Stimulated activated naive CD4-positive, alpha-beta T cell (primary cell): ENCODE measurements around the gene FCSK.
"Not testable (repeated sequence)": the region's sequence is repeated elsewhere in the genome, so short reads cannot be mapped to it uniquely, and the experiment has no call there.

Experiments
- DNase-seq, 6 experiments: peaks; one replicate each; lab custom pipeline; 2025; lab: John Stamatoyannopoulos, UW

Gene FCSK

GRCh38 chr16:70430667-70431536 is 23.5 kb upstream of the FCSK start:
- peak; percentile 52 to 71 (median 64) for DNase-seq

- no peak for DNase-seq
These were observed 22.1 kb upstream of the FCSK start for GRCh38 chr16:70432356-70432722.

- no peak for DNase-seq
These were observed 21.5 kb upstream of the FCSK start for GRCh38 chr16:70432723-70433457.

DNA sequence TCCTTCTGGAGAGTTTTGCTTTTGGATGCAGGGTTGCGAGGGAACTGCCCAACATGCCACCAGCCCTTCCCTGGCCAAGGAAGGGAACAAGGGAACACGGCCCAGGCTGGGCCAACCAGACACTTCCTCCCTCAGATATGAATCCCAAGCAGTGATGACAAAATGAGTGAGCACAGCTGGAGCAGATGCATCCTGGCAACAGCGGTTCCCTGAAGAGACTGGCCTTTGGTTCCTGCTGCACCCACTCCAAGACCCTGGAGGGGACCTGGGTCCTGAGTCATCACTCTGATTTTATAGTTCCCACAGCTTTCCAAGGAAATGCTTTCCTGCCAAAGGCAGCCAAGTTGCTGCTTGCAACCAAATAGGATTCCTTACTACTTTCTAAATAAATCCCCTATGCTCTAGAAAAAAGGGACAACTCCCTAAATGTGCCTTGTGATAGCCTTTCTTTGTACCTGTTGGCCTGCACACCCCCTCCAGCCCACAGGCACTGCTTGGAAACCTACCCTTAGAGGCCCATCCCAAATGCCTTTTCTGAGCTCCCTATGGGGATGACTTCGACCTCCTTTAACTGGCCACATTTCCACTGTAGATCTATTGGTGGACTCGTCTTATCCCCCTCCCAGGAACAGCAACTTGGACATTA is 20.8 kb upstream of the FCSK start:
- DNase-seq: no peak

DNA sequence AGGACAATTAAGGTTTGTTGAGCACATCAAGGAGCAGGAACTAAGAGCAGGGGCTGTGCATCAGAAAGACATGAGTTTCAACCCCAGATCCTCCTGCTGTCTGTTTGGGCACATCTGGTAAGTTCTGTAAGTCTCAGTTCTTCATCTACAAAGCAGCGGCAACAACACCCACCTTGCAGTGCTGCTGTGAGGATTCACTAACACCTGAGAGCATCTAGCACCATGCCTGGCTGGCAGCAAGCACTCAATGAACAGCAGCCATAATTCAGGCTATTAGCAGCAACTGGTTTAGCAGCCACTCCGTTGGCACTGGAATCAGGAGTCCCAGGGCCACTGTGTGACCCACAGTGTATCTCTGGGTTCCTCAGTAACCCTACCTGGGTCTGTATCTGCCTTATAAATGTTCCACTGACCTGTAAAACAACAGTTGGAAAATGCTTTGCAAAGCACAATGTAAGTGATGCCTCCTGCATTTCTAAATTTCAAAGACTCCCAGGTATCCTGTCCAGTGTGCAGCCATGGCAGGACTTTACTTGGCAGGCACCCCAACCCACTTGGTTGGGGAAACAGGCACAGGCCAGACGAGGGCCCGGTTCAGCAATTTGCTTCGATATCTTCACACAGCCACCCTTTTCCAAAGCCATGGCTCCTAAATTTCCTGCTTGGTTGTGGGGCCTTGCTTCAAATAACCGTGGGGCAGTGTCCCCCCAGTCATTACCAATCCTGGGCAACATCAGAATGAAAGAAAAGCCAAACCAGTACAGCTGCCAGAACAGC is 19.7 kb upstream of the FCSK start:
- no peak for DNase-seq

GRCh38 chr16:70437017-70437581 is 17.3 kb upstream of the FCSK start:
- peak in 1 of 6 experiments; percentile 8 for DNase-seq

DNA sequence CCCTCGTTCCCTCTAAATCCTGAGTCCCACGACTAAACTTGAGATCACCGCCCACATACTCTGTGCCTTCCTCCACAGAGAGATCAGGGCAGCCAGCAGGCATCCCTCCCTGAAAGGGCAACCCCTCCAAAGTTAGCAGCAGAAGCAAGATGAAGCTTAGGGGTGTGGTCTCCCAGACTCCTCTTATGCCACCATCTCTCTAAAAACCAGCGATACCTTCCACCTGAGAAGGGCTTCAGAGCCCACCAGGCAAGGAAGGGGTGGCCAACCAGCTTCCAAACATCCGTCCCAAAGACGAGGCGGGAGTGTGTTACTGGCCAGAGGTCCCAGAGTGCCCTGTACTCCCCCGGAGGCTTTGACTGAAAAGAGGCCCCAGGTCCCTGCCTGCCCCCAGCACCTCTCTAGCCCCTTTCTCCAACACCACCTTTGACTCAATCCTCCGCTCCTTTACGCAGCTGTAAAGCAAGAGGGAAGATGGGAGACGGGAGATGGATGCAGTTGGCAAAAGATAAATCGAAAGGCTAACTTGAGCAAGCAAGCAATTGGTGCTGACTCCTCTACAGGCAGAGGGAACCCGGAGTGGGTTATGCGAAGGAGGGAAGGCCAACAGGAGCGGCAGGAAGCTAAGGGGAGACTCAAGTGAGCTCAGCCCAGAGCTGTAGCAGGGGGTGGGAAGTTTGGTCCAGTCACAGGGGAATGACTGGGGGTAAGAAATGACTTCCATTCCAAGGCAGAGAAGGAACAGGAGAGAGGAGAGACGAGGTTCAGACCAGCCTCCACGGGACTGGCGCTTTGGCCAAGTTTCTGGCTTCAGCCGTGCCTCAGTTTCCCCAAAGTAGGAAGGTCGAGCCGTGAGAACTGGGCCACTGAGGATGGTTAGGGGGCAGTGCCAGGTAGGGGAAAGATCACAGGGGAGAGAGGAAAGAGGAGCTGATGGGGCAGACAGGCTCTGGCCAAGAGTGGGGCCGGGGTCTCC is 16.5 kb upstream of the FCSK start:
- DNase-seq: peak in 1 of 6 experiments; percentile 26

GRCh38 chr16:70438585-70438968 is 15.8 kb upstream of the FCSK start:
- peak in 1 of 6 experiments; percentile 43 for DNase-seq

DNA sequence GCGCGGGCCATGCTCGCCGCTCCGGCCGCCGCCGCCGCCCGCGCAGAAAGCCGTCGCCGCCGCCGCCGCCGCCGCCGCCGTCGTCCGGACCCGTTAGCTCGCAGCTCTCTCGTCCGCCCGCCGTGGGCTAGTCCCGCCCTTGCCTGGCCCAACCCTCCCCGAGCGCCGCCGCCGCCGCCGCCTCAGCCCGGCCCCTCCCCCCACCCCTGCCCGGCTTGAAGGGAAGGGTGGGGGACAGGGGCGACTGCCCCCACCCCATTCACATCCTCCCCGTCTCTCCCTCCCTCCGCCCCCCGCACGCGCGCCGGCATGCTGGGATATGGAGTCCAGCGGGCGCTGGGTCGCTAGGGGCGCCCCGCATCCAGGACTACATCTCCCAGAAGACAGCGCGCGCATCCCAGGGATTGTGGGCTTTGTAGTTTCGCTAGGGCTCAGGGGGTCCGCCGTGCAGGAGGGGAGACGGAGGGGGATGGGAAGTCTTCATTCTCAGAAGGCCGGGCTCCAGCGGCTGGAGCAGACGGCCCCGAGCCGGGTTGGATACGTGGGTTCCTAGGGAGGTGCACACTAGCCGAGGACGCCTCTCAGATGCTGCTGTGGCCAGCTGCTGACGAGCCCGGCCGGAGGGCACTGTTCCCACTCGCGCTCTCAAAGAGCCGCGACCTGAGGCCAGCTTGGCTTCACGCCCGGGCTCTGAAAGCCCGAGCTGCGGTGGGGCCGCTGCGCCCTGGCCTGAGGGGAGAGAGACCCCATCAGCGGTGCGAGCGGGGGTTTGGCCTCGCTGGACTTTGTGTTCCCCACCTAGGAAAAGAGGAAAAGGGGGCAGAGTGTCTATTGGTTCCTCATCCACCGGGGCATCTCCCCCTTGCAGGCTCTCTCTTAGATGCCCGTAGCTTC is 15.2 kb upstream of the FCSK start, which contains the start of gene ST3GAL2:
ST3GAL2 (minus strand) TSS at position 132 of the 894 bp plus-strand sequence. CDS start 40,570 bp downstream, outside the sequence.
- DNase-seq: peak; percentile 84 to 93 (median 89)

DNA sequence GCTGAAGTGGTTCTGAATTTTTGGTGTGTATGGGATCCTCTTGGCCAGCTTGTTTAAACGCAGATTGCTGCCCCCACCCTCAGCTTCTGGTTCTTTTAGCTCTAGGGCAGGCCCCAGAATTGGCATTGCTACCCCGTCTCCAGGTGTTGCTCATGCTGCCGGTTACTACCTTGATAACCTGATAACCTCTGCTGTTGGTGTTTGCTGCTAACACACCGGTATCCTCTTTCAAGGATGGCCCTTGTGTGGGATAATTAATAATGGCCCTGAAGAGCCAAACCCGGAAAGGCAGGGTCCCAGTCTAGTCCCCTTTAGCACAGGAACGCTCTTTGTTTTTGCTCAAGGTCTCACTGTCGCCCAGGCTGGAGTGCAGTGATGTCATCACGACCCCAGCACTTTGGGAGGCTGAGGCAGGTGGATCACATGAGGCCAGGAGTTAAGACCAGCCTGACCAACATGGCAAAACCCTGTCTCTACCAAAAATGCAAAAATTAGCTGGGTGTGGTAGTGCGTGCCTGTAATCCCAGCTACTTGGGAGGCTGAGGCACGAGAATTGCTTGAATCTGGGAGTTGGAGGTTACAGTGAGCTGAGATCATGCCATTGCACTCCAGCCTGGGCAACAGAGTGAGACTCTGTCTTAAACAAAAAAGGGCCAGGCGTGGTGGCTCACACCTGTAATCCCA is 14.2 kb upstream of the FCSK start:
- DNase-seq: no peak

DNA sequence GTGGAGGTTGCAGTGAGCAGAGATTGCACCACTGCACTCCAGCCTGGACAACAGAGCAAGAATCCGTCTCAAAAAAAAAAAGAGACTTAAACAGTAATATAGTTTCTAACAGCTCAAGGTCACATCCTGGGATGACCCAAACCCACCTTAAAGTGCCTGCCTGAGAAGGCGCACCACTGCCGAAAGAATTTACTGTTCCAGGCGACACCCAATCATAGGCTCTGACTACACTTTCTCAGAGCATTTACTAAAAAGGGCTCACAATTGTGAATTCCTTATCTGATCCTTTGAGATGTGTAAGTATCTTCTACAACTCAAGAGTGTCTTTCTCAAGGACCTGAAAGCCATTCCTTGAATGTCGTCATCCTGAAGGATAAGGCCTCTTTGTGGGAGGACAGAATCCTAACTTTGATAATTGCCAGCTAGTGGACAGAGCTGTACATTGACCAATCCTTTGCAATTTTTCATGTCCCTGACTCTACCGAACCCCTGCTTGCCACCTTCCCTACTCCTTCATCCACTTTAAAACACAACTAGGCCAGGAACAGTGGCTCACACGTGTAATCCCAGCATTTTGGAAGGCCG is 12.9 kb upstream of the FCSK start:
- no peak for DNase-seq

DNA sequence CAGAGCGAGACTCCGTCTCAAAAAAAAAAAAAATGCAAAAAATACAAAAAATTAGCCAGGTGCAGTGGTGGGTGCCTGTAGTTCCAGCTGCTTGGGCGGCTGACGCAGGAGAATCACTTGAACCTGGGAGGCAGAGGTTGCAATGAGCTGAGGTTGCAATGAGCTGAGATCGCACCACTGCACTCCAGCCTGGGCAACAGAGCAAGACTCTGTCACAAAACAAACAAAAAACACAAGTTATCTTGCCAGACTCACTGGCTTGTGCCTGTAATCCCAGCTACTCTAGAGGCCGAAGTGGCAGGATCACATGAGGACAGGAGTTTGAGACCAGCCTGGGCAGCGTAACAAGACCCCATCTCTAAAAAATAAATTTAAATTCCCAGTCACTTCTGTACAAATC is 12.1 kb upstream of the FCSK start:
- no peak for DNase-seq

- no peak for DNase-seq
These were observed 9.9 kb upstream of the FCSK start for GRCh38 chr16:70444249-70445063.

DNA sequence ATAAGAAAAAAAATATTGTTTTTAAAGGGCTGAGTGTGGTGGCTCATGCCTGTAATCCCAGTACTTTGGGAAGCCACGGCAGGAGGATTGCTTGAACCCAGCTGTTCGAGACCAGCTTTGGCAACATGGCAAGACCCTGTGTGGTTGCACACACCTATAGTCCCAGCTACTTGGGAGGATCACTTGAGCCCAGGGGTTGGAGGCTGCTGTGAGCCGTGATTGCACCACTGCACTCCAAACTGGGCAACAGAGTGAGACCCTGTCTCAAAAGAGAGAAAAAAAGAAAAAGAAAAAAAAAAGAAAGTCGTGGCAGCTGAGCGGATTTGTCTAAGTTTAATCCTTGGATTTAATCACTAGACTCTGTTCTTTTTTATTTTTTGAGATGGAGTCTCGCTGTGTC is 6.3 kb upstream of the FCSK start:
- no peak for DNase-seq

DNA sequence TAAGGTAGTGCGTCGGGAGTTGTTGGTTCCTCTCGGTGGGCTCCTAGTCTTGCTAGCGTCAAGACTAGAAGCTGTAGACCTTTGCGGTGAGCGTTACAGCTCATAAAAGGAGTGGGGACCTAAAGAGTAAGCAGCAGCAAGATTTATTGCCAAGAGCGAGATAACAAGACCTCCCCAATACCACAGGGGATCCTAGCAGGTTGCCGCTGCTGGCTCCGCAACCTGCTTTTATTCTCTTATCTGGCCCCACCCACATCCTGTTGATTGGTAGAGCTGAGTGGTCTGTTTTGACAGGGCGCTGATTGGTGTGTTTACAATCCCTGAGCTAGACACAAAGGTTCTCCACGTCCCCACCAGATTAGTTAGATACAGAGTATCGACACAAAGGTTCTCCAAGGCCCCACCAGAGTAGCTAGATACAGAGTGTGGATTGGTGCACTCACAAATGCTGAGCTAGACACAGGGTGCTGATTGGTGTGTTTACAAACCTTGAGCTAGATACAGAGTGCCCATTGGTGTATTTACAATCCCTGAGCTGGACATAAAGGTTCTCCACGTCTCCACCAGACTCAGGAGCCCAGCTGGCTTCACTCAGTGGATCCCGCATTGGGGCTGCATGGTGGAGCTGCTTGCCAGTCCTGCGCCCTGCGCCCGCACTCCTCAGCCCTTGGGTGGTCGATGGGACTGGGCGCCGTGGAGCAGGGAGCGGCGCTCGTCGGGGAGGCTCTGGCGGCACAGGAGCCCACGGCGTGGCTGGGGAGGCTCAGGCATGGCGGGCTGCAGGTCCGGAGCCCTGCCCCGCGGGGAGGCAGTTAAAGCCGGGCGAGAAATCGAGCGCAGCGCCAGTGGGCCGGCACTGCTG is 4.0 kb upstream of the FCSK start:
- DNase-seq: not testable (repeated sequence)

GRCh38 chr16:70451004-70451340 is 3.4 kb upstream of the FCSK start:
- DNase-seq: not testable (repeated sequence)
